H1 (cell line): ENCODE measurements around the gene STAM. TPM values are rescaled to one million over a fixed set of nuclear protein-coding genes. Genes with fewer than 3 reads are reported as not detected.

Source experiments
- CTCF ChIA-PET: fragments of 300-600 bp; sonication (Branson Sonifier 250); formaldehyde crosslinking; loops from one replicate; lab custom pipeline; 2021; ENCODE audit not compliant: partially characterized antibody; lab: Charles Lee
- POLR2A ChIA-PET: fragments of 300-600 bp; sonication (Branson Sonifier 250); formaldehyde crosslinking; loops from one replicate; lab custom pipeline; 2021; ENCODE audit warnings: inconsistent platforms; ENCODE audit not compliant: partially characterized antibody; lab: Charles Lee
- DNase-seq, 2 experiments: peaks; one replicate each; pipeline versions ENCODE4 v3.0.0 to v3.0.0-alpha.2; 2010 to 2022; ENCODE audit warnings: low spot score in 2 of 2, low read depth in 1 of 2, mixed read lengths in 1 of 2
- FAIRE-seq: peaks from 2 replicates; lab custom pipeline; 2011; peaks lifted over from hg19 to GRCh38; lab: Jason Lieb, UNC
- H2AFZ ChIP-seq: 2 replicates; pipeline ENCODE4 v1.8.1; 2012; ENCODE audit warnings: low read length, inconsistent platforms
- H2AK5ac ChIP-seq: 2 replicates; pipeline ENCODE4 v1.6.1; 2013; ENCODE audit warnings: low read depth, low read length
- H2BK120ac ChIP-seq: replicated peaks from 2 replicates; pipeline ENCODE3; 2013; ENCODE audit warnings: low read depth, low read length, inconsistent platforms
- H2BK12ac ChIP-seq: 2 replicates; pipeline ENCODE4 v1.6.1; 2013; ENCODE audit warnings: low read depth, low read length
- H2BK15ac ChIP-seq: 2 replicates; pipeline ENCODE4 v1.6.1; 2013; ENCODE audit warnings: low read length
- H2BK20ac ChIP-seq: 2 replicates; pipeline ENCODE4 v1.6.1; 2013; ENCODE audit warnings: low read length
- H2BK5ac ChIP-seq: 2 replicates; pipeline ENCODE4 v1.6.1; 2013; ENCODE audit warnings: low read depth, low read length
- H3K14ac ChIP-seq: 2 replicates; pipeline ENCODE4 v1.6.1; 2013; ENCODE audit warnings: inconsistent platforms; ENCODE audit not compliant: insufficient read length
- H3K18ac ChIP-seq: 2 replicates; pipeline ENCODE4 v1.6.1; 2013; ENCODE audit warnings: low read length; ENCODE audit errors: extremely low read depth
- H3K23ac ChIP-seq: 2 replicates; pipeline ENCODE4 v1.6.1; 2013; ENCODE audit warnings: inconsistent platforms; ENCODE audit not compliant: insufficient read length
- H3K23me2 ChIP-seq: 2 replicates; pipeline ENCODE4 v1.6.1; 2013; ENCODE audit warnings: low read depth, low read length
- H3K27ac ChIP-seq: 2 replicates; pipeline ENCODE4 v1.6.1; 2011; ENCODE audit warnings: low read depth, low read length, inconsistent platforms
- H3K27me3 ChIP-seq, 4 experiments: replicated peaks in 1 of 4; 1 replicate in 1 of 4; 2 replicates in 3 of 4; pipeline versions ENCODE4 v1.6.1 to v1.8.1; 2011 to 2013; ENCODE audit warnings: low read length in 3 of 4, mild to moderate bottlenecking in 3 of 4, inconsistent platforms in 2 of 4, mixed read lengths in 2 of 4, moderate library complexity in 1 of 4; ENCODE audit not compliant: control insufficient read depth in 3 of 4, insufficient read depth in 3 of 4; ENCODE audit errors: extremely low read depth in 1 of 4
- H3K36me3 ChIP-seq, 4 experiments: 2 replicates each; pipeline versions ENCODE4 v1.6.1 to v1.8.1; 2011 to 2013; ENCODE audit warnings: mild to moderate bottlenecking in 4 of 4, low read length in 3 of 4, moderate library complexity in 2 of 4, control low read depth in 1 of 4, inconsistent platforms in 1 of 4; ENCODE audit not compliant: insufficient read depth in 4 of 4, control insufficient read depth in 2 of 4
- H3K4ac ChIP-seq: replicated peaks from 2 replicates; pipeline ENCODE3; 2013; ENCODE audit warnings: low read length, low read depth, mixed read lengths, inconsistent platforms; ENCODE audit not compliant: insufficient read length
- H3K4me1 ChIP-seq, 4 experiments: replicated peaks in 1 of 4; 1 replicate in 1 of 4; 2 replicates in 3 of 4; pipeline versions ENCODE4 v1.6.1 to v1.8.1; 2011 to 2013; ENCODE audit warnings: low read length in 3 of 4, inconsistent platforms in 2 of 4, mixed read lengths in 1 of 4; ENCODE audit not compliant: insufficient read depth in 4 of 4, control insufficient read depth in 3 of 4
- H3K4me2 ChIP-seq, 2 experiments: 2 replicates each; pipeline versions ENCODE4 v1.6.1 to v1.8.1; 2011 to 2013; ENCODE audit warnings: low read depth in 2 of 2, low read length in 2 of 2, control low read depth in 1 of 2, inconsistent platforms in 1 of 2, mild to moderate bottlenecking in 1 of 2; ENCODE audit not compliant: insufficient read depth in 1 of 2
- H3K4me3 ChIP-seq, 4 experiments: fragments of 200-600, 300-600 bp in 1 of 4; sonication (generic), shearing (Covaris generic), sonication (Bioruptor Twin) in 1 of 4; 2 replicates each; pipeline versions ENCODE4 v1.5.1 to v1.8.1; 2011 to 2016; ENCODE audit warnings: low read length in 4 of 4, low read depth in 3 of 4, control low read depth in 2 of 4, inconsistent platforms in 2 of 4, mild to moderate bottlenecking in 2 of 4, mixed read lengths in 1 of 4, moderate library complexity in 1 of 4; ENCODE audit not compliant: insufficient read depth in 2 of 4; ENCODE audit errors: extremely low read depth in 1 of 4
- H3K56ac ChIP-seq: replicated peaks from 2 replicates; pipeline ENCODE3; 2013; ENCODE audit warnings: low read depth, mild to moderate bottlenecking, mixed read lengths, low read length, inconsistent platforms; ENCODE audit not compliant: insufficient read length
- H3K79me1 ChIP-seq: 2 replicates; pipeline ENCODE4 v1.6.1; 2013; ENCODE audit warnings: low read depth, low read length, control low read depth
- H3K79me2 ChIP-seq, 2 experiments: 2 replicates each; pipeline versions ENCODE4 v1.6.1 to v1.8.1; 2012 to 2013; ENCODE audit warnings: low read length in 2 of 2, mild to moderate bottlenecking in 2 of 2, inconsistent platforms in 1 of 2; ENCODE audit not compliant: insufficient read depth in 2 of 2, control insufficient read depth in 1 of 2
- H3K9ac ChIP-seq, 4 experiments: replicated peaks in 1 of 4; 1 replicate in 1 of 4; 2 replicates in 3 of 4; pipeline versions ENCODE4 v1.6.1 to v1.8.1; 2011 to 2013; ENCODE audit warnings: low read depth in 3 of 4, low read length in 3 of 4, control low read depth in 2 of 4, mild to moderate bottlenecking in 2 of 4, moderate library complexity in 2 of 4, inconsistent platforms in 1 of 4; ENCODE audit errors: extremely low read depth in 1 of 4
- H3K9me3 ChIP-seq, 2 experiments: 2 replicates each; pipeline versions ENCODE4 v1.6.1 to v1.8.1; 2012 to 2013; ENCODE audit warnings: mild to moderate bottlenecking in 2 of 2, moderate library complexity in 2 of 2, control low read depth in 1 of 2, inconsistent platforms in 1 of 2, low read depth in 1 of 2, low read length in 1 of 2, mixed read lengths in 1 of 2; ENCODE audit not compliant: insufficient read depth in 2 of 2
- H4K20me1 ChIP-seq, 2 experiments: replicated peaks in 1 of 2; 2 replicates each; pipeline versions ENCODE3 to v1.8.1; 2011 to 2013; ENCODE audit warnings: inconsistent platforms in 2 of 2, low read length in 2 of 2, mild to moderate bottlenecking in 1 of 2; ENCODE audit not compliant: insufficient read depth in 2 of 2, control insufficient read depth in 1 of 2
- H4K5ac ChIP-seq: 2 replicates; pipeline ENCODE4 v1.6.1; 2013; ENCODE audit warnings: low read length, low read depth, mixed read lengths, inconsistent platforms; ENCODE audit not compliant: insufficient read length
- H4K8ac ChIP-seq: 2 replicates; pipeline ENCODE4 v1.8.0; 2013; ENCODE audit warnings: mild to moderate bottlenecking, moderate library complexity, low read length, inconsistent platforms; ENCODE audit not compliant: insufficient read depth; ENCODE audit errors: extremely low read depth
- H4K91ac ChIP-seq: replicated peaks from 2 replicates; pipeline ENCODE3; 2013; ENCODE audit warnings: low read length, mixed read lengths, inconsistent platforms; ENCODE audit not compliant: insufficient read length
- CHD1 ChIP-seq: IDR thresholded peaks from 2 replicates; pipeline ENCODE4 v1.6.1; 2012; ENCODE audit warnings: low read depth, low read length, improper control_type of control experiment
- CTBP2 ChIP-seq: IDR thresholded peaks from 2 replicates; pipeline ENCODE4 v1.7.0; 2011; ENCODE audit warnings: borderline replicate concordance, mild to moderate bottlenecking, moderate library complexity, mixed read lengths, low read length; ENCODE audit not compliant: insufficient read depth, insufficient read length
- KDM1A ChIP-seq: fragments of 200-600, 300-600 bp; sonication (generic); IDR thresholded peaks from 2 replicates; pipeline ENCODE4 v1.7.1; 2016; ENCODE audit warnings: mild to moderate bottlenecking, low read length, borderline replicate concordance
- NANOG ChIP-seq: IDR thresholded peaks from 2 replicates; pipeline ENCODE4 v1.6.1; 2011; ENCODE audit warnings: low read length, low read depth, mild to moderate bottlenecking, inconsistent platforms; ENCODE audit not compliant: insufficient read depth, poor library complexity, severe bottlenecking
- SIN3A ChIP-seq, 2 experiments: IDR thresholded peaks in 1 of 2; conservative IDR thresholded peaks in 1 of 2; 2 replicates each; pipeline ENCODE4 v1.6.1; 2011 to 2012; ENCODE audit warnings: low read length in 2 of 2, improper control_type of control experiment in 1 of 2, low read depth in 1 of 2, mild to moderate bottlenecking in 1 of 2
- SRF ChIP-seq: IDR thresholded peaks from 2 replicates; pipeline ENCODE4 v1.6.1; 2011; ENCODE audit warnings: mild to moderate bottlenecking, low read depth, low read length, moderate library complexity
- TAF7 ChIP-seq: optimal IDR thresholded peaks from 2 replicates; pipeline ENCODE3; 2011; ENCODE audit warnings: low read depth, mild to moderate bottlenecking, inconsistent platforms, low read length, moderate library complexity, borderline replicate concordance
- WGBS, 2 experiments: shearing (Covaris generic) in 1 of 2; methylation state at CpG; one replicate each; pipeline versions ENCODE4 v1.1.6 to v1.1.7; 2013 to 2015; ENCODE audit warnings: low lambda C conversion rate in 2 of 2, mixed read lengths in 2 of 2, inconsistent platforms in 1 of 2, low coverage in 1 of 2, missing lambda C conversion rate in 1 of 2; ENCODE audit not compliant: insufficient replicate concordance in 2 of 2, insufficient coverage in 1 of 2, insufficient read length in 1 of 2; ENCODE audit errors: extremely low coverage in 1 of 2, missing lambda C conversion rate in 1 of 2; 5-methylcytosine and 5-hydroxymethylcytosine counted together
- polyA plus RNA-seq, 7 experiments: library from polyadenylated mRNA; depleted of rRNA in 3 of 7; stranded (reverse) in 5 of 7; unstranded in 2 of 7; fragments of >200 nt in 5 of 7; fragments of 200-250 nt in 2 of 7; gene quantifications; 1 replicate in 5 of 7; 2 replicates in 1 of 7; 4 replicates in 1 of 7; pipeline versions ENCODE4 v1.2.1 to v1.2.3, GENCODE V29; 2011 to 2013; ENCODE audit warnings: missing spikeins in 2 of 7, mixed read lengths in 2 of 7
- total RNA-seq: library from RNA; stranded (reverse); fragmentation: NEBNext Ultra II Directional; extraction: Animal tissue kit (Norgen Biotek cat#: 25700); gene quantifications from 2 replicates; pipeline ENCODE4 v1.2.1, GENCODE V29; 2021

STAM gene
- total and polyA plus RNA-seq, 2 of the 8 experiments (the other 6 are each of a cell fraction or from before 2014, with no cell fraction given): 22.0 to 27.8 TPM

- no peak overlapping the region for H4K91ac ChIP-seq
- H2BK15ac ChIP-seq: no peak overlapping the region
- POLR2A ChIA-PET: interaction anchor here (0.7 kb wide), 1 partner anchor 11 kb away, joined by 3 read pairs; the partner anchor contains the start of gene HACD1
- TF ChIP-seq CTBP2 (no peak), TAF7 (no peak), NANOG (no peak), SRF (no peak), KDM1A (no peak), CHD1 (no peak), SIN3A (conservative IDR thresholded peaks at IDR 0.05 in 1 of 2, IDR thresholded peaks at IDR 0.05 in 1 of 2; ENCODE audit: low read depth in 1 of 2, low read length in 2 of 2) (no peak)
- no peak overlapping the region for H3K4ac ChIP-seq
- no peak overlapping the region for H3K27ac ChIP-seq
- H3K27me3 ChIP-seq: no peaks in the 10 kb centered on the region
- CTCF ChIA-PET: interaction anchor here (0.6 to 1.5 kb wide), 8 partner anchors 9 to 160 kb away, joined by 3 to 4 read pairs (median 3); no protein-coding TSS in a partner anchor
- H4K8ac ChIP-seq: no peak overlapping the region
- 0 out of 2 replicates have a peak overlapping the region, but pooled peaks have one; percentile 53 for H2AK5ac ChIP-seq
- no peak overlapping the region for H3K18ac ChIP-seq
- FAIRE-seq: no peak
- H3K9me3 ChIP-seq: no peaks in the 10 kb centered on the region
- H3K36me3 ChIP-seq: peaks cover 0 to 4% (median 0%) of the 10 kb centered on the region in 4 experiments; a peak in 1 of 8 replicates
- no peaks in the 10 kb centered on the region for H3K23me2 ChIP-seq
- H3K14ac ChIP-seq: no peak overlapping the region
- no peak overlapping the region for H4K5ac ChIP-seq
- no peaks in the 10 kb centered on the region for H3K4me1 ChIP-seq
- WGBS, 2 experiments: 77% methylated on average over 2 of the region's 2 CpGs; no CpG with 5 or more reads in 1 of the 2 experiments
- no peak overlapping the region for H2AFZ ChIP-seq
- no peaks in the 10 kb centered on the region for H3K79me1 ChIP-seq
- H2BK5ac ChIP-seq: no peak overlapping the region
- H2BK12ac ChIP-seq: no peak overlapping the region; the same call in 1 of the 2 replicates
- no peak overlapping the region for H2BK20ac ChIP-seq
- no peak overlapping the region for H3K23ac ChIP-seq
- no peak overlapping the region for H2BK120ac ChIP-seq
- H3K56ac ChIP-seq: no peak overlapping the region
- no peaks in the 10 kb centered on the region for H4K20me1 ChIP-seq
- no peak overlapping the region for H3K9ac ChIP-seq
- no peaks in the 10 kb centered on the region for H3K79me2 ChIP-seq
- DNase-seq: no peak
- H3K4me2 ChIP-seq: no peak overlapping the region
- H3K4me3 ChIP-seq: no peak overlapping the region
These were observed 36.9 kb upstream of the STAM start for GRCh38 chr10:17607060-17607459.
